IMR-90 (cell line): ENCODE data around the gene ABCC5. TPM values are rescaled to one million over a fixed set of nuclear protein-coding genes. Genes with fewer than 3 reads are reported as not detected.

Experiments used
- ATAC-seq: fragments of 200-7000 bp; cut with Tn5 transposase; 2 replicates; pipeline ENCODE4 v1.9.1; 2020; ENCODE audit warnings: low read depth, mild to moderate bottlenecking, moderate library complexity
- BruUV-seq: library from RNA; stranded (reverse); fragments of 400-500 nt; replicated peaks from 2 replicates; lab custom pipeline; 2021; lab: Mats Ljungman, UMichigan
- CTCF ChIA-PET: fragments of 300-600 bp; formaldehyde crosslinking; extraction: SDS; loops from one replicate; lab custom pipeline; 2021; ENCODE audit warnings: antibody characterized with exemption; lab: Yijun Ruan, JAX
- POLR2A ChIA-PET: fragments of 300-600 bp; sonication (Branson Sonifier 250); formaldehyde crosslinking; loops from one replicate; lab custom pipeline; 2022; ENCODE audit warnings: antibody characterized with exemption; ENCODE audit not compliant: unreplicated experiment; lab: Charles Lee
- DNase-seq: peaks from one replicate; pipeline ENCODE4 v3.0.0; 2013
- H2AFZ ChIP-seq: replicated peaks from 2 replicates; pipeline ENCODE3; 2013; ENCODE audit warnings: low read length, mild to moderate bottlenecking; ENCODE audit not compliant: poor library complexity
- H2AK5ac ChIP-seq: 2 replicates; pipeline ENCODE4 v1.6.1; 2013; ENCODE audit warnings: low read depth, low read length, inconsistent platforms
- H2AK9ac ChIP-seq: replicated peaks from 2 replicates; pipeline ENCODE3; 2013; ENCODE audit warnings: mild to moderate bottlenecking, low read depth, low read length, moderate library complexity; ENCODE audit not compliant: poor library complexity
- H2BK120ac ChIP-seq: 2 replicates; pipeline ENCODE4 v1.6.1; 2013; ENCODE audit warnings: low read depth, low read length, inconsistent platforms
- H2BK15ac ChIP-seq: 3 replicates; pipeline ENCODE4 v1.6.1; 2013; ENCODE audit warnings: low read depth, low read length, inconsistent platforms
- H2BK20ac ChIP-seq: 2 replicates; pipeline ENCODE4 v1.6.1; 2013; ENCODE audit warnings: low read depth, mild to moderate bottlenecking, inconsistent platforms, low read length, moderate library complexity
- H2BK5ac ChIP-seq: 2 replicates; pipeline ENCODE4 v1.6.1; 2013; ENCODE audit warnings: mild to moderate bottlenecking, low read depth, low read length, inconsistent platforms; ENCODE audit not compliant: poor library complexity, severe bottlenecking
- H3K14ac ChIP-seq: replicated peaks from 2 replicates; pipeline ENCODE4 v1.6.1; 2013; ENCODE audit warnings: low read depth, low read length, inconsistent platforms
- H3K18ac ChIP-seq: 2 replicates; pipeline ENCODE4 v1.6.1; 2013; ENCODE audit warnings: low read depth, low read length, control low read depth
- H3K23ac ChIP-seq: 2 replicates; pipeline ENCODE4 v1.6.1; 2013; ENCODE audit warnings: low read depth, low read length, inconsistent platforms
- H3K27ac ChIP-seq: 2 replicates; pipeline ENCODE4 v1.5.1; 2013; ENCODE audit warnings: mild to moderate bottlenecking, control low read depth, low read length; ENCODE audit not compliant: insufficient read depth
- H3K27me3 ChIP-seq: 2 replicates; pipeline ENCODE4 v1.6.1; 2013; ENCODE audit warnings: low read length; ENCODE audit not compliant: control insufficient read depth, insufficient read depth
- H3K36me3 ChIP-seq: 2 replicates; pipeline ENCODE4 v1.6.1; 2013; ENCODE audit warnings: low read length, mixed read lengths; ENCODE audit not compliant: control insufficient read depth, insufficient read depth
- H3K4ac ChIP-seq: 2 replicates; pipeline ENCODE4 v1.6.1; 2013; ENCODE audit warnings: low read depth, low read length, inconsistent platforms
- H3K4me1 ChIP-seq: 2 replicates; pipeline ENCODE4 v1.6.1; 2013; ENCODE audit warnings: low read length, mixed read lengths; ENCODE audit not compliant: control insufficient read depth, insufficient read depth
- H3K4me2 ChIP-seq: 2 replicates; pipeline ENCODE4 v1.6.1; 2013; ENCODE audit warnings: low read depth, mild to moderate bottlenecking, control low read depth, low read length, moderate library complexity
- H3K4me3 ChIP-seq: 2 replicates; pipeline ENCODE4 v1.5.1; 2013; ENCODE audit warnings: low read depth, mild to moderate bottlenecking, control low read depth, low read length, moderate library complexity; ENCODE audit not compliant: insufficient read depth
- H3K56ac ChIP-seq: 2 replicates; pipeline ENCODE4 v1.6.1; 2013; ENCODE audit warnings: low read length, inconsistent platforms; ENCODE audit not compliant: insufficient read depth; ENCODE audit errors: extremely low read depth
- H3K79me1 ChIP-seq, 2 experiments: 2 replicates each; pipeline ENCODE4 v1.6.1; 2013; ENCODE audit warnings: low read length in 2 of 2, inconsistent platforms in 1 of 2, low read depth in 1 of 2
- H3K9ac ChIP-seq: 2 replicates; pipeline ENCODE4 v1.6.1; 2013; ENCODE audit warnings: low read depth, low read length, control low read depth
- H3K9me1 ChIP-seq: 2 replicates; pipeline ENCODE4 v1.6.1; 2013; ENCODE audit warnings: low read length, inconsistent platforms; ENCODE audit not compliant: insufficient read depth
- H3K9me3 ChIP-seq: 2 replicates; pipeline ENCODE4 v1.6.1; 2013; ENCODE audit warnings: low read length; ENCODE audit not compliant: control insufficient read depth, insufficient read depth
- H4K20me1 ChIP-seq: 2 replicates; pipeline ENCODE4 v1.6.1; 2013; ENCODE audit warnings: low read length, inconsistent platforms; ENCODE audit not compliant: insufficient read depth
- H4K5ac ChIP-seq: 2 replicates; pipeline ENCODE4 v1.6.1; 2013; ENCODE audit warnings: mild to moderate bottlenecking, low read depth, low read length, control low read depth
- H4K8ac ChIP-seq, 2 experiments: 2 replicates each; pipeline ENCODE4 v1.6.1; 2013; ENCODE audit warnings: low read depth in 2 of 2, low read length in 2 of 2, control low read depth in 1 of 2, inconsistent platforms in 1 of 2
- H4K91ac ChIP-seq: 2 replicates; pipeline ENCODE4 v1.6.1; 2013; ENCODE audit warnings: low read depth, low read length, inconsistent platforms; ENCODE audit not compliant: insufficient read depth
- BHLHE40 ChIP-seq: fragments of 150-350 bp; IDR thresholded peaks from 2 replicates; pipeline ENCODE4 v1.6.1; 2016; ENCODE audit warnings: mild to moderate bottlenecking, low read depth, low read length
- CEBPB ChIP-seq: IDR thresholded peaks from 2 replicates; pipeline ENCODE4 v1.6.1; 2012; ENCODE audit warnings: low read depth, low read length, improper control_type of control experiment
- CHD1 ChIP-seq: IDR thresholded peaks from 2 replicates; pipeline ENCODE4 v1.6.1; 2012; ENCODE audit warnings: low read depth, low read length, improper control_type of control experiment
- ELK1 ChIP-seq: fragments of 150-350 bp; IDR thresholded peaks from 2 replicates; pipeline ENCODE4 v1.6.1; 2016; ENCODE audit warnings: low read depth, mild to moderate bottlenecking, low read length, moderate library complexity, borderline replicate concordance
- MAFK ChIP-seq: IDR thresholded peaks from 2 replicates; pipeline ENCODE4 v1.6.1; 2012; ENCODE audit warnings: low read depth, low read length, improper control_type of control experiment
- NFE2L2 ChIP-seq: fragments of 150-350 bp; IDR thresholded peaks from 2 replicates; pipeline ENCODE4 v1.6.1; 2016; ENCODE audit warnings: low read depth, mild to moderate bottlenecking, low read length
- RCOR1 ChIP-seq: IDR thresholded peaks from 2 replicates; pipeline ENCODE4 v1.6.1; 2012; ENCODE audit warnings: mild to moderate bottlenecking, low read length, improper control_type of control experiment; ENCODE audit not compliant: insufficient replicate concordance
- RFX5 ChIP-seq: IDR thresholded peaks from 2 replicates; pipeline ENCODE4 v1.8.0; 2012; ENCODE audit warnings: low read depth, mild to moderate bottlenecking, low read length, moderate library complexity
- WGBS, 2 experiments: methylation state at CpG; one replicate each; pipeline versions ENCODE4 v1.1.5 to v1.1.7; 2013; ENCODE audit warnings: missing lambda C conversion rate in 2 of 2; ENCODE audit not compliant: insufficient read length in 1 of 2; ENCODE audit errors: extremely low coverage in 2 of 2; 5-methylcytosine and 5-hydroxymethylcytosine counted together
- dilution Hi-C: fragments of 300-500 bp; cut with HindIII; formaldehyde crosslinking; loops from one replicate; pipeline ENCODE4 v1.14.3; 2018; ENCODE audit warnings: low sequenced_read_pairs; ENCODE audit not compliant: unreplicated experiment
- in situ Hi-C: fragments of 300-500 bp; cut with MboI; formaldehyde crosslinking; loops from 3 replicates; pipeline ENCODE4 v1.14.3; 2019; ENCODE audit warnings: low sequenced_read_pairs, inconsistent platforms, mixed read lengths
- intact Hi-C: fragments of 100-400 bp; cut with micrococcal nuclease; formaldehyde crosslinking; loops from 2 replicates; pipeline ENCODE4 v1.10.0; 2022
- polyA plus RNA-seq, 3 experiments: library from polyadenylated mRNA; depleted of rRNA; stranded (reverse); fragments of >200 nt; gene quantifications; 2 replicates each; pipeline ENCODE4 v1.2.3, GENCODE V29; 2012; ENCODE audit warnings: low replicate concordance in 1 of 3
- total RNA-seq: library from RNA; depleted of rRNA; stranded (reverse); fragments of >200 nt; gene quantifications from 2 replicates; pipeline ENCODE4 v1.2.3, GENCODE V29; 2012
- TF ChIP-seq, protein P1 (sequence below): fragments of 150-350 bp; IDR thresholded peaks from 2 replicates; pipeline ENCODE4 v1.6.1; 2017; ENCODE audit warnings: mild to moderate bottlenecking, antibody characterized with exemption, low read length, low read depth

Gene ABCC5
- total and polyA plus RNA-seq, 2 of the 4 experiments (the other 2 are of a cell fraction) = 8.4 to 17.7 TPM

DNA sequence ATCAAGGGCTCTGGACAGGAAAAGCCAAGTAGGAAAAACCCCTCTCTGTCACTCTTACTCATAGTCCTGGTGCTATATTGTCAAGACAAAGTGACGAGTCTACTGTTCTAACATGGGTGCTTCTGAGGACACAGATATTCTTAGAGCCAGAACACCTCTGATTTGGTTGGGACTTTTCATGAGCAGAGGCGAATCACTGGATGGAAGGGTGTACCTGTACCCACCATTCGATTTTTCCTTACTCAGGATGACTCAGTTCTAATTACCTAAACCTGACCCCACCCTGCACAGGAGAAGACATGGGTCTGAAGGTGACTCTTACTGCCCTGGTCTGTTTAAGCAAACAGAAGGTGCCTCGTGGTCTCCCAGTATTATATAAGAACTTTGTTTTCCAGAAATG, 58.5 kb downstream of the ABCC5 start:
- H3K79me1 ChIP-seq = no peaks in the 10 kb centered on the region

More for the DNA sequence above, 58.5 kb downstream of the ABCC5 start:
- Histone ChIP-seq H2BK5ac (no peak overlapping the region), H2AFZ (no peak overlapping the region), H2AK9ac (no peak overlapping the region), H2BK20ac (no peak overlapping the region), H3K4ac (no peak overlapping the region), H3K27me3 (no peaks in the 10 kb centered on the region), H3K27ac (no peak overlapping the region), H2AK5ac (no peak overlapping the region), H4K8ac (no peak overlapping the region), H4K91ac (no peak overlapping the region), H3K4me1 (no peaks in the 10 kb centered on the region), H3K9me3 (no peaks in the 10 kb centered on the region), H4K20me1 (no peaks in the 10 kb centered on the region), H3K56ac (no peak overlapping the region), H3K9ac (no peak overlapping the region), H3K18ac (no peak overlapping the region), H4K5ac (no peak overlapping the region), H2BK120ac (no peak overlapping the region), H3K4me2 (no peak overlapping the region), H3K14ac (no peak overlapping the region), H2BK15ac (no peak overlapping the region), H3K36me3 (peaks cover 39% of the 10 kb centered on the region), H3K23ac (no peak overlapping the region), H3K4me3 (no peak overlapping the region), H3K9me1 (peaks cover 4% of the 10 kb centered on the region; the same call in 1 of the 2 replicates)
- ATAC-seq = no peak
- DNase-seq = no peak
- intact Hi-C loops = no loop called here
- in situ Hi-C loops = no loop called here
- TF ChIP-seq NFE2L2 (no peak), BHLHE40 (no peak), CEBPB (no peak), RFX5 (no peak), RCOR1 (no peak), MAFK (no peak), ELK1 (no peak), CHD1 (no peak)
- TF ChIP-seq, protein P1, sequence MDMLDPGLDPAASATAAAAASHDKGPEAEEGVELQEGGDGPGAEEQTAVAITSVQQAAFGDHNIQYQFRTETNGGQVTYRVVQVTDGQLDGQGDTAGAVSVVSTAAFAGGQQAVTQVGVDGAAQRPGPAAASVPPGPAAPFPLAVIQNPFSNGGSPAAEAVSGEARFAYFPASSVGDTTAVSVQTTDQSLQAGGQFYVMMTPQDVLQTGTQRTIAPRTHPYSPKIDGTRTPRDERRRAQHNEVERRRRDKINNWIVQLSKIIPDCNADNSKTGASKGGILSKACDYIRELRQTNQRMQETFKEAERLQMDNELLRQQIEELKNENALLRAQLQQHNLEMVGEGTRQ = no peak
- ChIA-PET POLR2A (no interaction called here), CTCF (no interaction called here)
- dilution Hi-C loops = no loop called here
- WGBS, 2 experiments = no CpG with 5 or more reads among the region's 4 CpGs
- BruUV-seq = no TSS peak
